ENCODE measurements around the gene USE1. TPM values are rescaled to one million over a fixed set of nuclear protein-coding genes. Genes with fewer than 3 reads are reported as not detected.

The USE1 gene
- total RNA-seq, 1 experiment from 2014 or later, result 26.2 TPM

DNA sequence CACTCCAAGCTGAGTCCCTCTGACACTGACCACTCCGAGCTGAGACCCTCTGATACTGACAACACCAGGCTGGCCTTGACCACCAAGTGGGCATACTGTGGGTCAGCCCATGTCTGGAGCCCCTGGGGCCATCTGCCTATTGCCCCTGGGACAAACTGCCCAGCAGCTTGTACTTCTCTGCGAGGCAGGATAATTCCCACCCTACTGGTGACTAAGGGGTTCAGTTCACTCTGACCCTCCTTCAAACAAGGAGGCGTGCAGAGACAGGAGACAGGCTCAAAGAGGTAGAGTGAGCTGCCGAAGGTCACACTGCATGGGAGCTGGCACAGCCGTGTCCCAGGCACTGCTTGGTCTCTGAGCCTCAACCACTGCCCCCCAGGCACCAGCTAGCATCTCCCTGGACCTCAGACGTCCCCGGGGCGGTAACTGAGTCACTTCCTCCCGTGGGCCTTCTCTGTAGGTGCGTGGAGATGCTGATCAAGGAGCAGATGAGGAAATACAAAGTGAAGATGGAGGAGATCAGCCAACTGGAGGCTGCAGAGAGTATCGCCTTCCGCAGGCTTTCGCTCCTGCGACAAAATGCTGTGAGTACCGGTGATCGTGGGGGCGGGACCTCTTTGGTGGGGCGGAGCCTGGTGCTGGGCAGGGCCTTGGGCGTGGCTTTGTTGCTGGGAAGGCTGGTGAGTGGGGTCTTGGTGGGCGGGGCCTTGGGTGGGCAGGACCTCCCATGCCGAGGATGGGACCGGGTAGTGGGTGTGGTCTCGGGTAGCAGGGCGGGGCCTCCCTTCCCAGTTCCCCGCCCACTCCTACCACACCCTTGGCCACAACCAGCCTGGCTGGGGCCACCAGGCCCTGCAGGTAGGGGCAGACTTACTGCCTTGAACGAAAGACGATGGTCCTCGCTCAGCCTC, 5.8 kb upstream of the USE1 start:
- no peak for TF ChIP-seq POLR2AphosphoS5 (IDR thresholded peaks at IDR 0.05; ENCODE audit: low read depth, low read length)
- no peak for TF ChIP-seq TCF7L2 (IDR thresholded peaks at IDR 0.05; ENCODE audit: low read depth, low read length)
- TF ChIP-seq, protein P1, sequence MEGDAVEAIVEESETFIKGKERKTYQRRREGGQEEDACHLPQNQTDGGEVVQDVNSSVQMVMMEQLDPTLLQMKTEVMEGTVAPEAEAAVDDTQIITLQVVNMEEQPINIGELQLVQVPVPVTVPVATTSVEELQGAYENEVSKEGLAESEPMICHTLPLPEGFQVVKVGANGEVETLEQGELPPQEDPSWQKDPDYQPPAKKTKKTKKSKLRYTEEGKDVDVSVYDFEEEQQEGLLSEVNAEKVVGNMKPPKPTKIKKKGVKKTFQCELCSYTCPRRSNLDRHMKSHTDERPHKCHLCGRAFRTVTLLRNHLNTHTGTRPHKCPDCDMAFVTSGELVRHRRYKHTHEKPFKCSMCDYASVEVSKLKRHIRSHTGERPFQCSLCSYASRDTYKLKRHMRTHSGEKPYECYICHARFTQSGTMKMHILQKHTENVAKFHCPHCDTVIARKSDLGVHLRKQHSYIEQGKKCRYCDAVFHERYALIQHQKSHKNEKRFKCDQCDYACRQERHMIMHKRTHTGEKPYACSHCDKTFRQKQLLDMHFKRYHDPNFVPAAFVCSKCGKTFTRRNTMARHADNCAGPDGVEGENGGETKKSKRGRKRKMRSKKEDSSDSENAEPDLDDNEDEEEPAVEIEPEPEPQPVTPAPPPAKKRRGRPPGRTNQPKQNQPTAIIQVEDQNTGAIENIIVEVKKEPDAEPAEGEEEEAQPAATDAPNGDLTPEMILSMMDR (IDR thresholded peaks at IDR 0.05), result no peak
- TF ChIP-seq, protein P2, sequence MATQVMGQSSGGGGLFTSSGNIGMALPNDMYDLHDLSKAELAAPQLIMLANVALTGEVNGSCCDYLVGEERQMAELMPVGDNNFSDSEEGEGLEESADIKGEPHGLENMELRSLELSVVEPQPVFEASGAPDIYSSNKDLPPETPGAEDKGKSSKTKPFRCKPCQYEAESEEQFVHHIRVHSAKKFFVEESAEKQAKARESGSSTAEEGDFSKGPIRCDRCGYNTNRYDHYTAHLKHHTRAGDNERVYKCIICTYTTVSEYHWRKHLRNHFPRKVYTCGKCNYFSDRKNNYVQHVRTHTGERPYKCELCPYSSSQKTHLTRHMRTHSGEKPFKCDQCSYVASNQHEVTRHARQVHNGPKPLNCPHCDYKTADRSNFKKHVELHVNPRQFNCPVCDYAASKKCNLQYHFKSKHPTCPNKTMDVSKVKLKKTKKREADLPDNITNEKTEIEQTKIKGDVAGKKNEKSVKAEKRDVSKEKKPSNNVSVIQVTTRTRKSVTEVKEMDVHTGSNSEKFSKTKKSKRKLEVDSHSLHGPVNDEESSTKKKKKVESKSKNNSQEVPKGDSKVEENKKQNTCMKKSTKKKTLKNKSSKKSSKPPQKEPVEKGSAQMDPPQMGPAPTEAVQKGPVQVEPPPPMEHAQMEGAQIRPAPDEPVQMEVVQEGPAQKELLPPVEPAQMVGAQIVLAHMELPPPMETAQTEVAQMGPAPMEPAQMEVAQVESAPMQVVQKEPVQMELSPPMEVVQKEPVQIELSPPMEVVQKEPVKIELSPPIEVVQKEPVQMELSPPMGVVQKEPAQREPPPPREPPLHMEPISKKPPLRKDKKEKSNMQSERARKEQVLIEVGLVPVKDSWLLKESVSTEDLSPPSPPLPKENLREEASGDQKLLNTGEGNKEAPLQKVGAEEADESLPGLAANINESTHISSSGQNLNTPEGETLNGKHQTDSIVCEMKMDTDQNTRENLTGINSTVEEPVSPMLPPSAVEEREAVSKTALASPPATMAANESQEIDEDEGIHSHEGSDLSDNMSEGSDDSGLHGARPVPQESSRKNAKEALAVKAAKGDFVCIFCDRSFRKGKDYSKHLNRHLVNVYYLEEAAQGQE (IDR thresholded peaks at IDR 0.05; ENCODE audit: insufficient read depth in 1 of 2, low read depth in 2 of 2, low read length in 1 of 2), result no peak
- no peak for TF ChIP-seq SIN3A (IDR thresholded peaks at IDR 0.05; ENCODE audit: borderline replicate concordance, insufficient read depth, low read depth, low read length)
- Histone ChIP-seq H3K27me3 (ENCODE audit: control insufficient read depth, insufficient read depth, low read length) (no peaks in the 10 kb centered on the region), H3K36me3 (ENCODE audit: control insufficient read depth, insufficient read depth, low read length) (no peaks in the 10 kb centered on the region), H3K27ac (ENCODE audit: low read length) (no peak overlapping the region), H3K4me1 (ENCODE audit: control insufficient read depth, insufficient read depth, low read length) (no peaks in the 10 kb centered on the region), H3K4me3 (ENCODE audit: low read depth in 2 of 2, low read length in 2 of 2) (no peak overlapping the region), H3K9me3 (ENCODE audit: control insufficient read depth, insufficient read depth, low read depth, low read length) (no peaks in the 10 kb centered on the region)
- ChIA-PET POLR2A (no interaction called here), CTCF (no interaction called here)
- in situ Hi-C loops (cut with HindIII; ENCODE audit: low pct_unique_long_range_greater_than_20kb, low sequenced_read_pairs), result no loop called here
- peak; percentile 79 for ATAC-seq
- no TSS peak for BruUV-seq (replicated peaks)
- DNase-seq (ENCODE audit: low read depth, low spot score), result no peak
- intact Hi-C loops (cut with micrococcal nuclease; ENCODE audit: unreplicated experiment), result no loop called here

DNA sequence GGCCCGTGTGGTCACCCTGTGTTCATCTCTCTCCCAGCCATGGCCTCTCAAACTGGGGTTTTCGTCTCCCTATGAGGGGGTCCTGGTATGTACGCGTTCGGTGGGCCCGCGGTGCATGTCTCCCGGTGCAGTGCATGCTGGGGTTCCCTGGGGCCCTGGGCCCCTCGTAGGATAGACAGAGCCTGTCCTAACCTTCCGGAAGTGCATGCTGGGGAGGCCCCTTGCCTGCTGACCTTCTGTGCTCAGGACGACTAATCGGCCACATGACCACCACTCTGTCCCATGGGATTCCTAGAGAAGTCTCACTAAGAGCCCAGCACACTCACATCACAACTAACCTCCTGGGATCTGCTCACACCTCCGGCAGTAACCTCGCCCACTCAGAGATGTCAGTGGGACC, 4.9 kb upstream of the USE1 start:
- BruUV-seq (replicated peaks), result no TSS peak
- POLR2A ChIA-PET, result no interaction called here
- no peaks in the 10 kb centered on the region; the same call in 1 of the 2 replicates for H3K36me3 ChIP-seq (ENCODE audit: control insufficient read depth, insufficient read depth, low read length)
- intact Hi-C loops (cut with micrococcal nuclease; ENCODE audit: unreplicated experiment), result no loop called here
- H3K9me3 ChIP-seq (ENCODE audit: control insufficient read depth, insufficient read depth, low read depth, low read length), result no peaks in the 10 kb centered on the region
- DNase-seq (ENCODE audit: low read depth, low spot score), result no peak
- H3K27ac ChIP-seq (ENCODE audit: low read length), result no peak overlapping the region
- 0 out of 2 replicates have a peak, but pooled peaks cover 5% of the 10 kb centered on the region for H3K4me1 ChIP-seq (ENCODE audit: control insufficient read depth, insufficient read depth, low read length)
- in situ Hi-C loops (cut with HindIII; ENCODE audit: low pct_unique_long_range_greater_than_20kb, low sequenced_read_pairs), result no loop called here
- no peak for ATAC-seq
- CTCF ChIA-PET, result no interaction called here
- no peaks in the 10 kb centered on the region for H3K27me3 ChIP-seq (ENCODE audit: control insufficient read depth, insufficient read depth, low read length)
- TF ChIP-seq, protein P2 (IDR thresholded peaks at IDR 0.05; ENCODE audit: insufficient read depth in 1 of 2, low read depth in 2 of 2, low read length in 1 of 2), result no peak
- no peak for TF ChIP-seq POLR2AphosphoS5 (IDR thresholded peaks at IDR 0.05; ENCODE audit: low read depth, low read length)
- TF ChIP-seq, protein P1 (IDR thresholded peaks at IDR 0.05), result no peak
- TF ChIP-seq SIN3A (IDR thresholded peaks at IDR 0.05; ENCODE audit: borderline replicate concordance, insufficient read depth, low read depth, low read length), result no peak
- TF ChIP-seq TCF7L2 (IDR thresholded peaks at IDR 0.05; ENCODE audit: low read depth, low read length), result no peak
- H3K4me3 ChIP-seq (ENCODE audit: low read depth in 2 of 2, low read length in 2 of 2), result no peak overlapping the region

All from Panc1 (cell line).